GM12873 (cell line): Measurements from ENCODE around the gene SGK2.

Source experiments
- TF ChIP-seq, protein P1 (sequence below): IDR thresholded peaks from 2 replicates; pipeline ENCODE4 v1.5.1; 2012; ENCODE audit warnings: low read depth, mild to moderate bottlenecking, moderate library complexity, low read length, control low read depth; ENCODE audit not compliant: insufficient read depth; ENCODE audit errors: missing control alignments

The SGK2 gene

DNA sequence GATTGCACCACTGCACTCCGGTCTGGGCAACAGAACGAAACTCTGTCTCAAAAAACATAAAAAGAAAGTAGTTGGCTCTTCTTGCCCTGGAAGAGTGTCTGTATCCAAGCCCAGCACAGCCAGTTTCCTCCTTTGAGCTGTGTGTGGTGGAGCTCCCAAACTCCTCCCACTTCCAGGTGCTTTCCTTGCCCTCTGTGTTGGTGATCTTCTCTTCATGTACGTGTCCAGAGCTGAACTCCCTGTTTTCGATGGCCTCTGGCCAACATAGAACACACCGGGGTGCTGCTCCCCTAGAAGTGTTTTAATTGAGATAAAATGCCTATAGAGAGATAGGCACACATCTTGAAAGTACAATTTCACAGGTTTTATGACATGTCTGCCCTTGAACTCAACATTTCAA, 16.7 kb upstream of the SGK2 start:
- TF ChIP-seq, protein P1, sequence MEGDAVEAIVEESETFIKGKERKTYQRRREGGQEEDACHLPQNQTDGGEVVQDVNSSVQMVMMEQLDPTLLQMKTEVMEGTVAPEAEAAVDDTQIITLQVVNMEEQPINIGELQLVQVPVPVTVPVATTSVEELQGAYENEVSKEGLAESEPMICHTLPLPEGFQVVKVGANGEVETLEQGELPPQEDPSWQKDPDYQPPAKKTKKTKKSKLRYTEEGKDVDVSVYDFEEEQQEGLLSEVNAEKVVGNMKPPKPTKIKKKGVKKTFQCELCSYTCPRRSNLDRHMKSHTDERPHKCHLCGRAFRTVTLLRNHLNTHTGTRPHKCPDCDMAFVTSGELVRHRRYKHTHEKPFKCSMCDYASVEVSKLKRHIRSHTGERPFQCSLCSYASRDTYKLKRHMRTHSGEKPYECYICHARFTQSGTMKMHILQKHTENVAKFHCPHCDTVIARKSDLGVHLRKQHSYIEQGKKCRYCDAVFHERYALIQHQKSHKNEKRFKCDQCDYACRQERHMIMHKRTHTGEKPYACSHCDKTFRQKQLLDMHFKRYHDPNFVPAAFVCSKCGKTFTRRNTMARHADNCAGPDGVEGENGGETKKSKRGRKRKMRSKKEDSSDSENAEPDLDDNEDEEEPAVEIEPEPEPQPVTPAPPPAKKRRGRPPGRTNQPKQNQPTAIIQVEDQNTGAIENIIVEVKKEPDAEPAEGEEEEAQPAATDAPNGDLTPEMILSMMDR: no peak

DNA sequence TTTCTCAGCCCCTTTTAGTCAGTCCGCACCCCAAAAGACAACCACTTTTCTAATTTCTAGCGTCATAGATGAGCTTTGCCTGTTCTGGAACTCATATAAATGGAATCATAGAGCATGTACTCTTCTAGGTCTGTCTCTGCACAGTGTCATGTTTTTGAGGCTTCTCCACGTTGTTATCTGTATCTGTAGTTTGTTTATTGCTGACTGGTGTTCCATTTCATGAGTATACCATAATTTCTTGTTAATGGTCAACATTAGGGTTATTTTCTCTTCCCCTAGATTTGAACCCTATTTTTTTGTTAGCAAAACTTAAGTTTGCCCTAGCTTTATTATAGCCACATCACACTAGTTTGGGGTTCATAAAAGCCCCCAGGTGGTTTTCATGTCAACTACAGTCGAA, 16.2 kb upstream of the SGK2 start:
- TF ChIP-seq, protein P1: no peak

DNA sequence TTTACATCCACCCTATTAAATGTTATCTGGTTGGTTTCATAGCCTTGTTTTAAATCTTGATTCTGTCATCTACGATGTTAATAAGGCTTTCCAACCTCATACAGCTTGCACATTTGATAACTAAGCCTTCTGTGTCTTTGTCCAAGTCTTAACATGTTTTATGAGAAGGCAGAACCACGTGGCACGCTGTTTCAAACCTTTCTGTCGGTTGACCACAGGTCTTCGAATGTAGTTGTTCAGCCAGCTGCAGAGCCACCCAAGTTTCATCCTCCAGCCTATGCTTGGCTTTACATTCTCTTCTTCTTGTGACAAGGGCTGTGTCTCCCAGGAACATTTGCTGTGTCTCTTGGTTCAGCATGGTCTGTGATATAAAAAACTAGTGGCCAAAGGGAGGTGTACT, 15.7 kb upstream of the SGK2 start:
- TF ChIP-seq, protein P1: no peak

DNA sequence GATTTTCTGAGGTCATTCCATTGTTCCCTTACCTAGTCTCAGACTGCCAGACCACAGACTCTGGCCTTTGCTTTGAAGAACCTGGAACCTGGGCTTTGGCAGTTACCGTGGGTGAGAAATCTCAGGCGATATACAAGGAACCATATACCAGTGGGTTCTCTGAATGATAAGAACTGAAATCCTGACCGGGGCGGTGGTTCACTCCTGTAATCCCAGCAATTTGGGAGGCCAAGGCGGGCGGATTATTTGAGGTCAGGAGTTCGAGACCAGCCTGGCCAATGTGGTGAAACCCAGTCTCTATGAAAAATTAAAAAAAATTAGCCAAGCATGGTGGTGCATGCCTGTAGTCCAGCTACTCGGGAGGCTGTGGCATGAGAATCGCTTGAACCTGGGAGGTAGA, 14.3 kb upstream of the SGK2 start:
- TF ChIP-seq, protein P1: no peak

DNA sequence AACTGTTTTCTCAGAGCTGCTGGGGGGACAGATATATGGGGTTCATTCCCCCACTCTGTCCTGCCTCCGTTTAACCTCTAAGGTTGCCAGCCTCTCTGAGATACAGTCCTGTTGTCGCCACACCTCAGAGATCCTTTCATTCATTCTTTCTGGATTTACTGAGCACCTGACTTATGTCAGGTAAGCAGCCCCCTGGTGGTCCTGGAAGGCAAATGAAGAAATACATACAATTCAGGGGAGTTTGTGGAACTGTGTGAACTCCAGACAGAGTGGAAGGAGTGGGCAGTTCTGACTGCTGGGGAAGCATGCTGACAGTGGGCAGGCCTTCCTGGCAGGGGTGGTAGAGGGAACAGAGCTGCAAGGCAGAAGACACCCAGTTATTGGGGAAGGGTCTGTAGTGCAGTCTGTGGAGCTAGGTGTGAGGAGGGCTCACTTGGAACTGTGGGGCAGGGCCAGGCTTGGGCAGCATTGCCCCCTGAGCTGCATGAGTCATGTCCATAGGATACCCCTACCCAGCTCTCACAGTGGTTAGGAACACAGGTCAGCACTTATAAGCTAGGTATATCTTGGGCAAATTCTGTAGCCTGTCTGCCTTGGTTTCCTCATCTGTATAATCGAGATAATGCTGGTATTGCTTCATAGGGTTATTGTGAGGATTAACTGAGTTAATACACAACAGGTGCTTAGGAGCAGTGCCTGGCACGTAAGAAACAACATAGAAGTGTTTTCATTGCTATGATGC, 12.8 kb upstream of the SGK2 start:
- TF ChIP-seq, protein P1: no peak

DNA sequence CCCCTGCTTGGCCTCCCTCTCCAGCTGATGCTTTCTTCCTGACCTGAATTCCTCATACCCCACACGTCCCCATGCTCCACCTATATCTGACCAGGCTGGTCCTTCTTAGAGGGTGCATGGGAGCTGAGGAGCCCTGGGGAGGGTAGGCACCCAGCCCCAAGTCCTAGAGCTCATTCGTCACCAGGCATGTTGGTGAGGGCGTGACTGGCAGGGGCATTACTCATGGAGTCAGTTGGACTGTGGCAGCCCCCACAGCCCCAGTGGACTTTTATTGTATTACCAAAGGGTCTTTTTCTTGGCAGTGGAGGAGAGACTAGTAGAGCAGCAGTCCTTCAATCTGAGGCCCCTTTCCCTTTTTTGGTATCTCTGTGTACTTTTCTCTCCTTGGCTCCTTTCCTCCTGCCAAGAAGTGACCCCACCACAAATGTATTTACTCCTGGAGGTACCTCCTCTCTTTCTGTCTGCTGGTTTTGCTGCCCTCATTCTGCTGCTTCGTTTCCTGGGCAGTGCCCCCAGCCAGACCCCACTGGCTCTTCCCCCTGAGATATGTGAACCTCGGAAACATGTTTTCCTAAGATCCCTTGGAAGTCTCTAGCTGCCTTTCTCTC, 10.4 kb upstream of the SGK2 start:
- TF ChIP-seq, protein P1: no peak

DNA sequence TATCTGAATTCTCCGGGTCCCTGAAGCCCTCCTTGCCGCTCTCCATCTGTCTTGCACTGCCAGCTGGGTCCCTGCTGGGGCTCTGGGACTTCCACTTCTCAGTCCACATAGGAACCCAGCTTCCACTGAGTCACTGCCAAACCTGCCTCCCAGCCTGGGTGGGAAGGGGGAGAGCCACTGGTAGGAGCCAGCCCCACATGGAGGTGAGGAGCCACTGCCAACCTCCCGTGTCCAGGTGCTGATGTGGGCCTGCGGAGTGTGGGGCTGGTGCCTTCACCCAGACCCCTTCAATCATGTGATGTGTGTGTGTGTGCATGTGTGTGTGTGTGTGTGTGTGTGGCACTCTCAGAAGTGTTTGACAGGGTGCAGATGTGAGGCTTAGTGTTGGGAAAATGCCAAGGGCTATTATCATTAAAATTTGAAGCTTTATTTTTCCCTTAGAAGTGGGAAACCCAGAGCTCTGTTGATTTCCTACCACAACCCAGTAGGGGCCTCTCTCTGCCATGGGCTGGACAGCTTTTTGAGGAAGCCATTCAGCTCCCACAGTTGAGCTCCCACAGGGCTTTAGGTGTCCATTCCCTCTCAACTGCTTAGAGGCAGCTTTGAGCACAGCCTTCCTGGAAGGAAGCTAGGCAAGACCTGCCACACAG, 9.3 kb upstream of the SGK2 start:
- TF ChIP-seq, protein P1: no peak
